CD1c-positive myeloid dendritic cell (primary cell): ENCODE data around the gene SRSF3.
"Not testable (repeated sequence)": the region's sequence is repeated elsewhere in the genome, so short reads cannot be mapped to it uniquely, and the experiment has no call there.

Source experiments
- DNase-seq: peaks from one replicate; pipeline ENCODE4 v3.0.0-alpha.2; 2016; ENCODE audit errors: extremely low spot score

SRSF3 gene

GRCh38 chr6:36576578-36576977, 17.6 kb upstream of the SRSF3 start:
- DNase-seq: peak; percentile 41

GRCh38 chr6:36577301-36577700, 16.9 kb upstream of the SRSF3 start:
- no peak for DNase-seq

GRCh38 chr6:36578030-36578429, 16.1 kb upstream of the SRSF3 start:
- no peak for DNase-seq

GRCh38 chr6:36578431-36578830, 15.7 kb upstream of the SRSF3 start:
- no peak for DNase-seq

- no peak for DNase-seq
Measured at GRCh38 chr6:36580184-36580526, 14.0 kb upstream of the SRSF3 start.

- no peak for DNase-seq
Measured at GRCh38 chr6:36581716-36582115, 12.4 kb upstream of the SRSF3 start.

GRCh38 chr6:36586606-36587005, 7.6 kb upstream of the SRSF3 start:
- no peak for DNase-seq

GRCh38 chr6:36589025-36589400, 5.1 kb upstream of the SRSF3 start:
- not testable (repeated sequence) for DNase-seq

GRCh38 chr6:36590237-36590636, 3.9 kb upstream of the SRSF3 start:
- no peak for DNase-seq

- DNase-seq: no peak
Measured at GRCh38 chr6:36592221-36592655, 1.9 kb upstream of the SRSF3 start.

- peak; percentile 60 for DNase-seq
Measured at GRCh38 chr6:36593569-36594028, 563 bp upstream of the SRSF3 start.

- DNase-seq: peak; percentile 57
Measured at GRCh38 chr6:36594816-36595643, 868 bp downstream of the SRSF3 start.

- no peak for DNase-seq
Measured at GRCh38 chr6:36596356-36596755, 2.2 kb downstream of the SRSF3 start.

GRCh38 chr6:36597775-36598174, 3.6 kb downstream of the SRSF3 start:
- DNase-seq: no peak

GRCh38 chr6:36598326-36598725, 4.2 kb downstream of the SRSF3 start:
- DNase-seq: no peak

GRCh38 chr6:36598739-36599318, 4.7 kb downstream of the SRSF3 start:
- no peak for DNase-seq

GRCh38 chr6:36599791-36600209, 5.6 kb downstream of the SRSF3 start:
- peak; percentile 46 for DNase-seq

- DNase-seq: no peak
Measured at GRCh38 chr6:36600564-36601146, 6.5 kb downstream of the SRSF3 start.

- not testable (repeated sequence) for DNase-seq
Measured at GRCh38 chr6:36601818-36602217, 7.7 kb downstream of the SRSF3 start.

GRCh38 chr6:36603222-36604089, 9.3 kb downstream of the SRSF3 start:
- DNase-seq: no peak

GRCh38 chr6:36604090-36605060, 10.2 kb downstream of the SRSF3 start:
- DNase-seq: no peak
